Activated naive CD4-positive, alpha-beta T cell treated with anti-CD3 and anti-CD28 coated beads, Interleukin-2, amount 50 U/mL, for 72 hours (primary cell): ENCODE measurements around the gene NKPD1. TPM values are rescaled to one million over a fixed set of nuclear protein-coding genes. Genes with fewer than 3 reads are reported as not detected.
"Not testable (repeated sequence)": the region's sequence is repeated elsewhere in the genome, so short reads cannot be mapped to it uniquely, and the experiment has no call there.

Source experiments
- ATAC-seq, 2 donors: fragments of 150-1000 bp; cut with Tn5 transposase; 2 replicates each; pipeline ENCODE4 v1.10.0; 2021; ENCODE audit warnings: mild to moderate bottlenecking in 2 of 2, moderate library complexity in 2 of 2
- DNase-seq, 2 donors: peaks; one replicate each; pipeline ENCODE4 v3.0.0; 2021 to 2022; ENCODE audit warnings: low spot score in 2 of 2
- H3K27ac Mint-ChIP-seq, 2 donors: one replicate each; pipeline ENCODE4 v1.8.0; 2022; ENCODE audit warnings: mild to moderate bottlenecking in 2 of 2, mixed read lengths in 2 of 2
- H3K36me3 Mint-ChIP-seq, 2 donors: one replicate each; pipeline ENCODE4 v1.8.0; 2022; ENCODE audit warnings: mixed read lengths in 2 of 2
- H3K9me3 Mint-ChIP-seq, 2 donors: one replicate each; pipeline ENCODE4 v1.8.0; 2022; ENCODE audit warnings: mixed read lengths in 2 of 2
- total RNA-seq, 2 donors: library from RNA; stranded (reverse); gene quantifications; one replicate each; pipeline ENCODE4 v1.2.3, GENCODE V29; 2022

NKPD1 gene
- total RNA-seq, 2 donors from 2014 or later: 0.14 TPM; not detected in 1

GRCh38 chr19:45121827-45122345 lies 38.9 kb downstream of the NKPD1 start:
- ATAC-seq (no peak), DNase-seq (no peak)
- Mint-ChIP-seq H3K9me3 (no peaks in the 10 kb centered on the region), H3K27ac (peak overlapping the region in 1 of 2 donors; percentile 84), H3K36me3 (peaks cover 0 to 5% of the 10 kb centered on the region in 2 donors)

DNA sequence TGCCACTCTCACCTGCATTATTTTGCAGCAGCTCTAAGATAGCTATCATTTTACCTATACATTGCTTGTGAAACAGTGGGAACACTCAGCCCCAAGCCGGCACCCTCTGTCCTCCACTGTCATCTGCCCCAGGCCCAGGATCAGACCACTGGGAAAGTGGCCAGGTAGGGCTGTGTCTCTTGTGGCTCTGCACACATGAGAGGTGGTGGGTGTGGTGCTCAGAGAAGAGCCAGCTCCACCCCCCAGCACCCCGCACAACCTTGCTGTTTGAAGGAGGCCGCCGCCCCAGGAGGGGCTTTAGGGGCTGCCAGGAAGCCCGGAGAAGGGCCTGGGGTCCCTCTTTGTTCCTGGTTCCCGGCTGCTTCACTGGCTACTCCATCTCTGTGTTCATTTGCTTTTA lies 41.2 kb downstream of the NKPD1 start:
- Mint-ChIP-seq H3K27ac (peak overlapping the region in 1 of 2 donors; percentile 76), H3K36me3 (peaks cover 0 to 5% of the 10 kb centered on the region in 2 donors), H3K9me3 (no peaks in the 10 kb centered on the region)
- DNase-seq (no peak), ATAC-seq (no peak)

DNA sequence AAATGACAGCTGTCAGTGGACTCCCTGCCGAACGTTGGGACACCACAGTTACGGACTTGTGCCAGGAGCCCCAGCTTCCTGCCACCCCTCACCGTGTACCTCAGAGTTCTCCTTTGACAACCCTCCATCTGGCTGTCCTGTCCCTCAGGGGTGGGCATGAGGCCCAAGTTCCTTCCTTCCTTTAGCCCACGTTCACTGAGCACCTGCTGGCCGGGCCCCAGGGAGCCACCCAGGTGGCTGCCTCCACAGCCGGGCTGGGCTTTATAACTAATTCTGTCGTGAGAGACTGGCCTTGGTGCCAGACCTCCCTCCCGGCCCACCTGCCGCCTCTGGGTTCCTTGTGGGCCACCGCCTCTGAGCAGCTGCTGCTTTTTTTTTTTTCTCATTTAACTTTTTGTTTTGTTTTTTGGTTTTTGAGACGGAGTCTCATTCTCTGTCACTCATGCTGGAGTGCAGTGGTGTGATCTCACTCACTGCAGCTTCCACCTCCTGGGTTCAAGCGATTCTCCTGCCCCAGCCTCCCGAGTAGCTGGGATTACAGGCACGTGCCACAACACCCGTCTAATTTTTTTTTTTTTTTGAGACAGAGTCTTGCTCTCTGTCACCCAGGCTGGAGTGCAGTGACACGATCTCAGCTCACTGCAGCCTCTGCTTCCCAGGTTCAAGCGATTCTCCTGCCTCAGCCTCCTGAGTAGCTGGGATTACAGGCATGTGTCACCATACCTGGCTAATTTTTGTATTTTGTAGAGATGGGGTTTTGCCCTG lies 42.0 kb downstream of the NKPD1 start:
- not testable (repeated sequence) for DNase-seq
- peak in 1 of 2 donors; percentile 31 for ATAC-seq
- peak overlapping the region; percentile 17 to 76 for H3K27ac Mint-ChIP-seq

GRCh38 chr19:45118106-45118505 lies 42.7 kb downstream of the NKPD1 start:
- Mint-ChIP-seq H3K36me3 (peaks cover 0 to 5% of the 10 kb centered on the region in 2 donors), H3K9me3 (no peaks in the 10 kb centered on the region), H3K27ac (peak overlapping the region; percentile 27 to 46)
- ATAC-seq (peak in 1 of 2 donors; percentile 8), DNase-seq (no peak)

More for the DNA sequence above, 42.0 kb downstream of the NKPD1 start:
- H3K9me3 Mint-ChIP-seq, H3K36me3 Mint-ChIP-seq: not testable (repeated sequence)

DNA sequence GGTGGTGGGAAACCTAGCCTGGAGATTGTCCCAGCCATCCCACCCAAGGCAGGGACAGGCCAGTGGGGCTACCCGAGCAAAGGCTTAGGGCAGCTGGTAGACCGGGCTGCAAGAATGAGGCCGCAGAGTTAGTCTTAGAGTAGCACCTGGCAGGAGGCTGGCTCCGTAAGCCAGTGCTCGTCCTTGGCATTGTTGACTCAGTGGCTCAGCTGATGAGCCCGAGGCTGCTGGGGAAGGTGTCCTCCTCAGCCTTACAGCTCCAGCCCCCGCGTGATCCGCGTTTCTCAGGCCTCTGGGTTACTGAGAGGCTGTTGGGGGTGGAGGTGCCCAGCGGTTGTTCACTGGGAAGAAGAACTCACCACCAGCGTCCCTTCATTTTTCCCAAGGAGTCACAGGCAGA lies 43.1 kb downstream of the NKPD1 start:
- ATAC-seq (peak; percentile 20 to 34), DNase-seq (no peak)
- peaks cover 0 to 5% of the 10 kb centered on the region in 2 donors for H3K36me3 Mint-ChIP-seq
- H3K9me3 Mint-ChIP-seq: no peaks in the 10 kb centered on the region
- H3K27ac Mint-ChIP-seq: peak overlapping the region in 1 of 2 donors; percentile 27

GRCh38 chr19:45117167-45117594 lies 43.6 kb downstream of the NKPD1 start:
- peak overlapping the region; percentile 25 to 72 for H3K27ac Mint-ChIP-seq

GRCh38 chr19:45115809-45116615 lies 44.8 kb downstream of the NKPD1 start:
- H3K27ac Mint-ChIP-seq: no peak overlapping the region
- no peak for ATAC-seq
- no peaks in the 10 kb centered on the region for H3K9me3 Mint-ChIP-seq
- peaks cover 0 to 5% of the 10 kb centered on the region in 2 donors for H3K36me3 Mint-ChIP-seq
- DNase-seq: no peak

More at GRCh38 chr19:45117167-45117594, 43.6 kb downstream of the NKPD1 start:
- no peaks in the 10 kb centered on the region for H3K9me3 Mint-ChIP-seq
- ATAC-seq (peak; percentile 83 to 84), DNase-seq (peak; percentile 65 to 79)
- H3K36me3 Mint-ChIP-seq: peaks cover 0 to 5% of the 10 kb centered on the region in 2 donors

DNA sequence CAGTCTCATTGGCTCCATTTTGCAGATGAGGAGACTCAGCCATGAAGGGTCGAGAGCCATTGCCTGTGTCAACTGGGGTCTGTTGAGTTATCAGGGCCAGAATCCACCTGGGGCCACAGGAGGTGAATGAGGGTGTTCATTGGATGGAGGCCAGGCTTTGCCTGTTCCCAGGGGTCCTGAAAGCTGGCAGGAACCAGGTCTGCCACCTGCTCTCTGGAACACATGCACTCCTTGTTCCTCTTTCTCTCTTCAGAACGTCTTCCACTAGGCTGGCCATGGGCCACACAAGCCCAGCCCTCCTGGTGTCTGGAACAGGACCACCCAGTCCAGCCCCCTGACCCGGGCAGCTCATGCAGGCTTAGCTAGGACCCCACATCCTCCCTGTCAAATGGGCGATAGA lies 46.7 kb downstream of the NKPD1 start:
- H3K36me3 Mint-ChIP-seq: no peaks in the 10 kb centered on the region
- peak overlapping the region in 1 of 2 donors; percentile 68 for H3K27ac Mint-ChIP-seq
- DNase-seq (no peak), ATAC-seq (no peak)
- no peaks in the 10 kb centered on the region for H3K9me3 Mint-ChIP-seq

GRCh38 chr19:45113628-45114027 lies 47.2 kb downstream of the NKPD1 start:
- ATAC-seq (no peak), DNase-seq (no peak)
- no peaks in the 10 kb centered on the region for H3K9me3 Mint-ChIP-seq
- H3K36me3 Mint-ChIP-seq: no peaks in the 10 kb centered on the region
- H3K27ac Mint-ChIP-seq: peak overlapping the region in 1 of 2 donors; percentile 68

DNA sequence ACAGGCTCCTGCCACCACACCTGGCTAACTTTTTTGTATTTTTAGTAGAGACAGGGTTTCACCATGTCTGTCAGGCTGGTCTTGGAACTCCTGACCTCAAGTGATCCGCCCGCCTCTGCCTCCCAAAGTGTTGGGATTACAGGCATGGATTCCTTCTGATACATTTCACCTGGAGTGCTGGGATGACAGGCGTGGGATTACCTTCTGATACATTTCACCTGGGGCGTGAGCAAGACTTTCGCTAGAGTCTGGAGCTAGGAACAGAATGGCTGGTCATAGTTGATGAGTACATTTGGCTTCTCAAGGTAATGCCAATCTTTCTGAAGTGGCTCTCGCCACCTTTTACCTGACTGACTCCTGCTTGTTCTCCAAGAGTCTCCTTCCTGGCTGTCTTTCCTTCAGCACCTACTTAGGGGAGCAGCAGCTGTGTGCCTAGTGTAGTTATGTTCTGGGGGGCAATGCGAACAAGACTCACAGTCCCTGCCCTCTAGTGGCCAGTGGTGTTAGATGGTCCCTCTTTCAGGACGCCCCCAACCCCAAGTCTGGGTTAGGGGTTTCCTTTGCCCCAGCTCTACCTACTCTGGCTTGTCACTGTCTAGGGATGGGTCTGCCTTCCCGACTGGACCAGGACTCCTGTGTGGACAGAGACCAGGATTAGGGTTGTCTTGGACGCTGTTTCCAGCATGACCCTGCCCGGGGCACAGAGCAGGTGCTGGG lies 48.5 kb downstream of the NKPD1 start:
- ATAC-seq (no peak), DNase-seq (no peak)
- H3K9me3 Mint-ChIP-seq: no peaks in the 10 kb centered on the region
- no peaks in the 10 kb centered on the region for H3K36me3 Mint-ChIP-seq
- no peak overlapping the region for H3K27ac Mint-ChIP-seq

Other genes starting within 250 kb of the NKPD1 start
- gene APOC1, start 246.4 kb downstream of the NKPD1 start, total RNA-seq: under 1 TPM in 1 of 2 donors, not detected in 1; 0.61 TPM
- gene APOC4, start 218.7 kb downstream of the NKPD1 start, total RNA-seq: not detected
- gene APOC2, start 214.9 kb downstream of the NKPD1 start, total RNA-seq: not detected
- gene CLPTM1, start 205.6 kb downstream of the NKPD1 start, total RNA-seq: 10 to 100 TPM; 54.0 to 58.5 TPM
- 10 to 100 TPM; 31.7 to 56.5 TPM for gene RELB, start 159.5 kb downstream of the NKPD1 start, total RNA-seq
- gene CLASRP, start 121.9 kb downstream of the NKPD1 start, total RNA-seq: 100 to 1,000 TPM; 115 to 133 TPM
- 1 to 10 TPM; 2.3 to 6.7 TPM for gene ZNF296, start 84.5 kb downstream of the NKPD1 start, total RNA-seq
- gene GEMIN7, start 81.7 kb downstream of the NKPD1 start, total RNA-seq: 10 to 100 TPM in 1 of 2 donors, 1 to 10 TPM in 1; 8.3 to 54.3 TPM
- 10 to 100 TPM; 12.4 to 18.3 TPM for gene PPP1R37, start 67.8 kb downstream of the NKPD1 start, total RNA-seq
- 10 to 100 TPM; 27.2 to 36.8 TPM for gene TRAPPC6A, start 17.3 kb upstream of the NKPD1 start, total RNA-seq
- 10 to 100 TPM; 15.0 to 16.7 TPM for gene BLOC1S3, start 17.8 kb upstream of the NKPD1 start, total RNA-seq
- gene EXOC3L2, start 84.4 kb upstream of the NKPD1 start, total RNA-seq: not detected
- 10 to 100 TPM; 28.2 to 30.9 TPM for gene MARK4, start 90.3 kb upstream of the NKPD1 start, total RNA-seq
- not detected for gene CKM, start 161.9 kb upstream of the NKPD1 start, total RNA-seq
- under 1 TPM in 1 of 2 donors, not detected in 1; 0.35 TPM for gene KLC3, start 179.8 kb upstream of the NKPD1 start, total RNA-seq
- gene ERCC2, start 209.6 kb upstream of the NKPD1 start, total RNA-seq: 10 to 100 TPM; 26.3 to 27.1 TPM
- gene PPP1R13L, start 244.1 kb upstream of the NKPD1 start, total RNA-seq: 10 to 100 TPM; 10.9 to 52.2 TPM
- 10 to 100 TPM in 1 of 2 donors, 1 to 10 TPM in 1; 6.8 to 14.1 TPM for gene POLR1G, start 245.7 kb upstream of the NKPD1 start, total RNA-seq